MM.1S (cell line): ENCODE data around the gene SSBP3.

Experiments used
- CTCF ChIP-seq: fragments of 300-600 bp; sonication (generic); IDR thresholded peaks from 2 replicates; pipeline ENCODE4 v1.5.1; 2016; ENCODE audit warnings: antibody characterized with exemption, low read length, mixed read lengths
- EZH2 ChIP-seq: fragments of 300-600 bp; sonication (generic); optimal IDR thresholded peaks from 2 replicates; pipeline ENCODE3; 2017; ENCODE audit warnings: low read depth, mild to moderate bottlenecking, antibody characterized with exemption, low read length, mixed read lengths
- EZH2phosphoT487 ChIP-seq: fragments of 300-600 bp; sonication (generic); IDR thresholded peaks from 2 replicates; pipeline ENCODE4 v1.6.1; 2018; ENCODE audit warnings: antibody characterized with exemption, low read length

- no peak for TF ChIP-seq EZH2
- TF ChIP-seq CTCF: no peak
- no peak for TF ChIP-seq EZH2phosphoT487
Observed at GRCh38 chr1:54363925-54364324, 42.3 kb downstream of the SSBP3 start.
